HG03025 (cell line): Measurements from ENCODE around the gene SLC9B1.
"Not testable (repeated sequence)": the region's sequence is repeated elsewhere in the genome, so short reads cannot be mapped to it uniquely, and the experiment has no call there.

Source experiments
- ATAC-seq: cut with Tn5 transposase; IDR thresholded peaks from one replicate; pipeline ENCODE4 v1.9.1; 2021; ENCODE audit warnings: mild to moderate bottlenecking, moderate library complexity; ENCODE audit not compliant: unreplicated experiment, low FRiP score

The SLC9B1 gene

GRCh38 chr4:102881343-102881742, 138.2 kb downstream of the SLC9B1 start:
- ATAC-seq, result no peak

- no peak for ATAC-seq
Measured at GRCh38 chr4:102878901-102879300, 140.6 kb downstream of the SLC9B1 start.

GRCh38 chr4:102878349-102878748, 141.2 kb downstream of the SLC9B1 start:
- ATAC-seq, result not testable (repeated sequence)

GRCh38 chr4:102877477-102878106, 141.9 kb downstream of the SLC9B1 start:
- ATAC-seq, result not testable (repeated sequence)

- ATAC-seq, result no peak
Measured at GRCh38 chr4:102871772-102872171, 147.7 kb downstream of the SLC9B1 start.

GRCh38 chr4:102869569-102870197, 149.8 kb downstream of the SLC9B1 start:
- peak; percentile 28 for ATAC-seq

- ATAC-seq, result peak; percentile 86
Measured at GRCh38 chr4:102868781-102869568, 150.5 kb downstream of the SLC9B1 start, which contains the start of gene CISD2. Gene CISD2 (plus strand): TSS chr4:102868992. CDS start chr4:102869085, 93 bp downstream.

GRCh38 chr4:102868153-102868780, 151.2 kb downstream of the SLC9B1 start:
- peak; percentile 56 for ATAC-seq

- no peak for ATAC-seq
Measured at GRCh38 chr4:102867278-102868152, 152.0 kb downstream of the SLC9B1 start.

- not testable (repeated sequence) for ATAC-seq
Measured at GRCh38 chr4:102865327-102865726, 154.2 kb downstream of the SLC9B1 start.

- ATAC-seq, result no peak
Measured at GRCh38 chr4:102862747-102863146, 156.8 kb downstream of the SLC9B1 start.

GRCh38 chr4:102862016-102862415, 157.5 kb downstream of the SLC9B1 start:
- ATAC-seq, result no peak

GRCh38 chr4:102860611-102861324, 158.7 kb downstream of the SLC9B1 start:
- ATAC-seq, result no peak

GRCh38 chr4:102858828-102859464, 160.6 kb downstream of the SLC9B1 start:
- no peak for ATAC-seq
